ENCODE data around the gene CLASP1. TPM values are rescaled to one million over a fixed set of nuclear protein-coding genes. Genes with fewer than 3 reads are reported as not detected.

The CLASP1 gene
- total and polyA plus RNA-seq, 2 experiments from 2014 or later = 16.6 to 56.3 TPM

DNA sequence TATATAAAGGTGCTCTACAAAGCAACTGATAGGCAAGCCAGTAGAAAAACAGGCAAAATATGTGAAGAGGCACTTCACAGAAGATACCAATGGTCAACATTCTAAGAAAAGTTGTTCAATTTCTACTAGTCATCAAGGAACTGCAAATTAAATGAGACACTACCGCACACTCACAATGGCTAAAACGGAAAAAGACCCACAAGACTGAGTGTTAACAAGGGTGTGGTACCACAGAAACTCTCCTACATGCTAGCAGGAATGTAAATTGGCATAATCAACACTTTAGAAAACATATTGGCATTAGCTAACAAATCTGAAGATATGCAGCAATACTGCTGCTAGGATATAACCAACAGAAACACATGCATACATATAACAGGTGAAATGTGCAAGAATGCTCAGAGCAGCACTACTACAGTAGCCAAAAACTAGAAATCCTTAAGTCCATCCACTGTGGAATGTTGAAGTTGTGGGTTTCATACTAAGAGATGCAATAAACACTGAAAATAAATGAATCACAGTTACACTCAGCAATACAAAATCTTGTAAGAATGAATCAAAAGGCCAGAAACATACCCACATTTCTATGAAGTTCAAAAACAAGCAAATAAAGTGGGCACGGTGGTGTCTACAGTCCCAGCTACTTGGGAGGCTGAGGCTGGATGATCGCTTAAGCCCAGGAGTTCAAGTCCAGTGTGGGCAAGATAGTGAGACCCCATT lies 109.4 kb downstream of the CLASP1 start:
- Histone ChIP-seq H3K27me3 (ENCODE audit: insufficient read depth) (no peaks in the 10 kb centered on the region), H3K9me2 (ENCODE audit: insufficient read depth) (no peaks in the 10 kb centered on the region), H4K20me1 (replicated peaks; ENCODE audit: insufficient read depth) (peaks cover 10% of the 10 kb centered on the region; the same call in 1 of the 2 replicates), H3F3A (replicated peaks; ENCODE audit: low read depth) (no peaks in the 10 kb centered on the region), H3K4me3 (no peak overlapping the region), H3K27ac (ENCODE audit: low read depth) (no peak overlapping the region), H3K36me3 (ENCODE audit: insufficient read depth) (no peaks in the 10 kb centered on the region), H3K79me2 (replicated peaks; ENCODE audit: insufficient read depth) (peaks cover 77% of the 10 kb centered on the region), H3K4me1 (ENCODE audit: insufficient read depth) (peaks cover 10% of the 10 kb centered on the region; the same call in 1 of the 2 replicates), H2AFZ (no peak overlapping the region), H3K4me2 (no peak overlapping the region)
- H3K4me3 Mint-ChIP-seq = no peak overlapping the region
- peaks cover 8% of the 10 kb centered on the region for H3K4me1 Mint-ChIP-seq
- no peak for TF ChIP-seq ETS1 (IDR thresholded peaks at IDR 0.05)
- H3K9me3 Mint-ChIP-seq = no peaks in the 10 kb centered on the region
- peaks cover 1% of the 10 kb centered on the region for H3K27me3 Mint-ChIP-seq (ENCODE audit: insufficient read depth, low read depth, poor library complexity)
- ATAC-seq (no peak), DNase-seq (ENCODE audit: low spot score) (no peak)
- no peaks in the 10 kb centered on the region for H3K36me3 Mint-ChIP-seq (ENCODE audit: low read depth)
- no peak overlapping the region for H3K27ac Mint-ChIP-seq

GRCh38 chr2:121536850-121537557 lies 112.3 kb downstream of the CLASP1 start:
- ATAC-seq = no peak
- H3K4me2 ChIP-seq = no peak overlapping the region
- no peak overlapping the region for H3K4me3 ChIP-seq
- no peak overlapping the region for H3K27ac ChIP-seq (ENCODE audit: low read depth)
- Mint-ChIP-seq H3K27me3 (ENCODE audit: insufficient read depth, low read depth, poor library complexity) (peaks cover 2% of the 10 kb centered on the region), H3K36me3 (ENCODE audit: low read depth) (no peaks in the 10 kb centered on the region), H3K4me1 (peaks cover 20% of the 10 kb centered on the region), H3K4me3 (no peak overlapping the region), H3K9me3 (no peaks in the 10 kb centered on the region), H3K27ac (no peak overlapping the region)
- no peak overlapping the region for H2AFZ ChIP-seq
- peaks cover 13% of the 10 kb centered on the region for H3K4me1 ChIP-seq (ENCODE audit: insufficient read depth)
- peaks cover 12% of the 10 kb centered on the region; the same call in 1 of the 2 replicates for H4K20me1 ChIP-seq (replicated peaks; ENCODE audit: insufficient read depth)
- H3K79me2 ChIP-seq (replicated peaks; ENCODE audit: insufficient read depth) = peaks cover 72% of the 10 kb centered on the region
- no peaks in the 10 kb centered on the region for H3K36me3 ChIP-seq (ENCODE audit: insufficient read depth)
- no peaks in the 10 kb centered on the region for H3K9me2 ChIP-seq (ENCODE audit: insufficient read depth)
- DNase-seq (ENCODE audit: low spot score) = no peak
- H3F3A ChIP-seq (replicated peaks; ENCODE audit: low read depth) = no peaks in the 10 kb centered on the region
- no peaks in the 10 kb centered on the region for H3K27me3 ChIP-seq (ENCODE audit: insufficient read depth)
- TF ChIP-seq EZH2phosphoT487 (IDR thresholded peaks at IDR 0.05; ENCODE audit: unreplicated experiment) (no peak), ZNF462 (CRISPR knock-in tag; IDR thresholded peaks at IDR 0.05) (no peak), STAT1 (IDR thresholded peaks at IDR 0.05; ENCODE audit: unreplicated experiment) (no peak), ETS1 (IDR thresholded peaks at IDR 0.05) (no peak)
